ENCODE results near the gene GLP2R.

- no peak for TF ChIP-seq CHD2 (IDR thresholded peaks at IDR 0.05; ENCODE audit: low read depth, low read length)
- TF ChIP-seq RAD51 (IDR thresholded peaks at IDR 0.05; ENCODE audit: borderline replicate concordance), result no peak
- no peak for TF ChIP-seq ZNF7 (CRISPR knock-in tag; IDR thresholded peaks at IDR 0.05)
- TF ChIP-seq HMGXB4 (CRISPR knock-in tag; IDR thresholded peaks at IDR 0.05; ENCODE audit: borderline replicate concordance in 1 of 2, low read depth in 1 of 2), result no peak
These were observed 14.2 kb upstream of the GLP2R start for GRCh38 chr17:9811537-9811936.
